Raji (cell line): ENCODE data around the gene FAM107B.

Experiments
- POLR2A ChIP-seq: IDR thresholded peaks from 2 replicates; pipeline ENCODE4 v1.6.1; 2011; ENCODE audit warnings: low read depth, low read length, control low read depth; ENCODE audit not compliant: insufficient read depth

FAM107B gene

GRCh38 chr10:14717552-14717951 is 57.1 kb downstream of the FAM107B start:
- no peak for TF ChIP-seq POLR2A

- no peak for TF ChIP-seq POLR2A
Measured at GRCh38 chr10:14712991-14713424, 61.7 kb downstream of the FAM107B start.

- TF ChIP-seq POLR2A, result no peak
Measured at GRCh38 chr10:14707481-14707880, 67.2 kb downstream of the FAM107B start.

- TF ChIP-seq POLR2A, result no peak
Measured at GRCh38 chr10:14705548-14706230, 69.0 kb downstream of the FAM107B start.

- TF ChIP-seq POLR2A, result no peak
Measured at GRCh38 chr10:14703631-14704001, 71.1 kb downstream of the FAM107B start.

- no peak for TF ChIP-seq POLR2A
Measured at GRCh38 chr10:14701466-14701865, 73.2 kb downstream of the FAM107B start.

GRCh38 chr10:14700546-14700945 is 74.2 kb downstream of the FAM107B start:
- TF ChIP-seq POLR2A, result no peak

GRCh38 chr10:14699482-14699881 is 75.2 kb downstream of the FAM107B start:
- TF ChIP-seq POLR2A, result no peak

GRCh38 chr10:14698829-14699170 is 75.9 kb downstream of the FAM107B start:
- TF ChIP-seq POLR2A, result no peak

- no peak for TF ChIP-seq POLR2A
Measured at GRCh38 chr10:14698111-14698828, 76.4 kb downstream of the FAM107B start.

- no peak for TF ChIP-seq POLR2A
Measured at GRCh38 chr10:14697281-14697680, 77.4 kb downstream of the FAM107B start.

- TF ChIP-seq POLR2A, result no peak
Measured at GRCh38 chr10:14696821-14697220, 77.9 kb downstream of the FAM107B start.

- no peak for TF ChIP-seq POLR2A
Measured at GRCh38 chr10:14695847-14696480, 78.7 kb downstream of the FAM107B start.

- no peak for TF ChIP-seq POLR2A
Measured at GRCh38 chr10:14693891-14694290, 80.8 kb downstream of the FAM107B start.

GRCh38 chr10:14692344-14693076 is 82.2 kb downstream of the FAM107B start:
- no peak for TF ChIP-seq POLR2A
